Measurements from ENCODE around the gene ARV1.

GRCh38 chr1:230983811-230984210, 4.9 kb downstream of the ARV1 start:
- TF ChIP-seq, protein P1, sequence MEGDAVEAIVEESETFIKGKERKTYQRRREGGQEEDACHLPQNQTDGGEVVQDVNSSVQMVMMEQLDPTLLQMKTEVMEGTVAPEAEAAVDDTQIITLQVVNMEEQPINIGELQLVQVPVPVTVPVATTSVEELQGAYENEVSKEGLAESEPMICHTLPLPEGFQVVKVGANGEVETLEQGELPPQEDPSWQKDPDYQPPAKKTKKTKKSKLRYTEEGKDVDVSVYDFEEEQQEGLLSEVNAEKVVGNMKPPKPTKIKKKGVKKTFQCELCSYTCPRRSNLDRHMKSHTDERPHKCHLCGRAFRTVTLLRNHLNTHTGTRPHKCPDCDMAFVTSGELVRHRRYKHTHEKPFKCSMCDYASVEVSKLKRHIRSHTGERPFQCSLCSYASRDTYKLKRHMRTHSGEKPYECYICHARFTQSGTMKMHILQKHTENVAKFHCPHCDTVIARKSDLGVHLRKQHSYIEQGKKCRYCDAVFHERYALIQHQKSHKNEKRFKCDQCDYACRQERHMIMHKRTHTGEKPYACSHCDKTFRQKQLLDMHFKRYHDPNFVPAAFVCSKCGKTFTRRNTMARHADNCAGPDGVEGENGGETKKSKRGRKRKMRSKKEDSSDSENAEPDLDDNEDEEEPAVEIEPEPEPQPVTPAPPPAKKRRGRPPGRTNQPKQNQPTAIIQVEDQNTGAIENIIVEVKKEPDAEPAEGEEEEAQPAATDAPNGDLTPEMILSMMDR (IDR thresholded peaks at IDR 0.05) = no peak
- TF ChIP-seq POLR2A (IDR thresholded peaks at IDR 0.05) (no peak), POLR2AphosphoS5 (IDR thresholded peaks at IDR 0.05) (no peak), EP300 (IDR thresholded peaks at IDR 0.05) (no peak)

Data from suprapubic skin (tissue), 4 donors.